Stimulated activated CD4-positive, alpha-beta T cell treated with anti-CD3 and anti-CD28 coated beads, Interleukin-12 subunit alpha, Interleukin-12 subunit beta, amount 100 ng/mL, for 48 hours (primary cell): Measurements from ENCODE around the gene METTL24.
"Not testable (repeated sequence)": the region's sequence is repeated elsewhere in the genome, so short reads cannot be mapped to it uniquely, and the experiment has no call there.

Source experiments
- DNase-seq, 3 donors: peaks; one replicate each; pipeline ENCODE4 v3.0.0-alpha.2; 2020; ENCODE audit warnings: low read depth in 2 of 3, low spot score in 1 of 3

The METTL24 gene

GRCh38 chr6:110317189-110317588, 41.0 kb downstream of the METTL24 start:
- no peak for DNase-seq

- no peak for DNase-seq
These were observed 42.2 kb downstream of the METTL24 start for GRCh38 chr6:110315869-110316398.

GRCh38 chr6:110315207-110315868, 42.8 kb downstream of the METTL24 start:
- DNase-seq: no peak

- no peak for DNase-seq
These were observed 47.2 kb downstream of the METTL24 start for GRCh38 chr6:110310861-110311446.

DNA sequence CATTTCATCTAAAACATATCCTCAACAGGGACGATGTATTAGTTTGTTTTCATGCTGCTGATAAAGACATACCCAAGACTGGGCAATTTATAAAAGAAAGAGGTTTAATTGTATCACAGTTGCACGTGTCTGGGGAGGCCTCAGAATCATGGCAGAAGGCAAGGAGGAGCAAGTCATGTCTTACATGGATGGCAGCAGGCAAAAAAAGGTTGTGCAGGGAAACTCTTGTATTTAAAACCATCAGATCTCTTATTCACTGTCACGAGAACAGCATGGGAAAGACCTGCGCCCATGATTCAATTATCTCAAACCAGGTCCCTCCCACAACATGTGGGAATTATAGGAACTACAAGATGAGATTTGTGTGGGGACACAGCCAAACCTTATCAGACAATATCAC, 48.7 kb downstream of the METTL24 start:
- DNase-seq: not testable (repeated sequence)

- DNase-seq: no peak
These were observed 50.8 kb downstream of the METTL24 start for GRCh38 chr6:110307368-110307767.

DNA sequence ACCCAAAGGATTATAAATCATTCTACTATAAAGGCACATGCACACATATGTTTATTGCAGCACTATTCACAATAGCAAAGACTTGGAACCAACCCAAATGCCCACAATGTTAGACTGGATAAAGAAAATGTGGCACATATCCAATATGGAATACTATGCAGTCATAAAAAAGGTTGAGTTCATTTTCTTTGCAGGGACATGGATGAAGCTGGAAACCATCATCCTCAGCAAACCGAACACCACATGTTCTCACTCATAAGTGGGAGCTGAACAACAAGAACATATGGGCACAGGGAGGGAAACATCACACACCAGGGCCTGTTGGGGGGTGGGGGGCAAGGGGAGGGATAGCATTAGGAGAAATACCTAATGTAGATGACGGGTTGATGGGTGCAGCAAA, 52.3 kb downstream of the METTL24 start:
- not testable (repeated sequence) for DNase-seq

GRCh38 chr6:110303692-110304091, 54.5 kb downstream of the METTL24 start:
- not testable (repeated sequence) for DNase-seq

DNA sequence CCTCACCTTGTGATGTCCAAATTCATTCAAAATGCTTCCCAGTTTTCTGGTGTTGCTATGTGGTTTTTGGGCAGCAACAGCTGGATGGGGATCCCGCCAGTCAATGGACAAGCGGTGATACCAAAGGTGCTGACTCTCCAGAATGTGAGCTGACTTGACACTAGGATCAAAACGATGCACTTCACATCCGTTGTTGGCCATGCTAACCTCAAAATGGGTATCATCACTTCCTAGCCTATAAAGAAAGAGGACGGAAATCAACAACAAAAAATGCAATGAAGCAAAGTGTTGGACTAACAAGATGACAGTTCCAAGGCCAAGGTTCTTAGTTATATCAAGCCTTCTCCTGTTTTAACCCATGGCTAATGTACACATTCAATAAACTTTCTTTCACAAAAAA, 59.2 kb downstream of the METTL24 start:
- DNase-seq: no peak

DNA sequence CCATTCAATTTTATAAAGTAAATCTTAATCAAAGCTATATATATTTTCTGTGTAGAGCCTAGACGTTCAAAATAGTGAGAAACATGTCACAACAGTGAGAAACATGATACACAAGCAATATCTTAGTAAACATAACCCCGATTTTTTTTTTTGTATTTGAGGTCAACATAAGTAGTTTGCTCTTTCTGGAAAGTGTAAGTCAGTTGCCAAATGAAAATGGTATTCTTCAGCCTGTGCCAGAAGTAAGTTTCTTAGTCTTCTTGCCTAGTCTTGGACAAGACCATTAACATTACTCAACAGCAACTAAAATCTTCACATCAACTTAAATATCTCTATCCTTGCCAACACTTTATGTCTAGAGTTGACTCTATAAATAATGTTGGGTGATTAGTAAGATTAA, 59.7 kb downstream of the METTL24 start:
- no peak for DNase-seq

GRCh38 chr6:110296241-110297025, 61.7 kb downstream of the METTL24 start:
- DNase-seq: no peak

- DNase-seq: no peak
These were observed 62.5 kb downstream of the METTL24 start for GRCh38 chr6:110295451-110296165.

DNA sequence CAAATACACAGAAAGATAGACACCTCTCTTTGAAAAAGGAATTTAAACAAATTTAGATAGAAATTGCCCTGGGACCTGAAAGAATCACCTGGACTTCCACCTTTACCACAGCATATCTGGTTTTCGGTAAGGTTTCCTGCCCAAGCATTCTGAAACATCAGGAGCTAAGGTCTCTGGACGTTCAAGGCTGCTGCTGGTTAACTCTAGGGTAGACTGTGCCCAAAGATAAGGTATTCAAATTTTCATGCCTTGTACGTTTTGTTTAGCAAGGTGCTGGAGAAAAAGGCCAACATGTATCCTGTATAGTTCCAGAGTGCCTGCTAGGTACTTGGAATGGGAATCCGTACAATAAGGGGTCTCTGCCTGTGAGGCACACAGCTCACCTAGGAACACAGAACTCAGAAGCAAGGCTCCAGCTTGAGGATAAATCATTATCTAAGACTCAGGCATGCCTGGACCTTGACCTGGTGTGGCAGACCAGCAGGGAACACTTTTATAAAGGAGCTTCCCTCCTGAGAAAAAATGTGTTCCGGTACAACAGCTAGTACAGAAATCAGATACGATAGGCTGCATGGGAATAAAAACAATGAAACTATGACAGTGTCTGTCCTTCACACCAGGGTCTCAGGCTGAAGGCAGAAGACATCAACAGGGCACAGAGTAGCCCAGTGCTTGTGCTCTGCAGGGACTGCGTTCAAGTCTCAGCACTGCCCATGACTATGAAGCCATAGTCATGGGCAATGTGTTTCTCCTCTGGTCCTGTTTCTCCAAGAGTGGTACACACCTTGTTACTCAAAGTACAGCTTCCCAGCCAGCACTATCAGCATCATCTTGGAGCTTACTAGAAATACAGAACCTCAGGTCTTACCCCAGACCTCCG, 70.4 kb downstream of the METTL24 start:
- no peak for DNase-seq

DNA sequence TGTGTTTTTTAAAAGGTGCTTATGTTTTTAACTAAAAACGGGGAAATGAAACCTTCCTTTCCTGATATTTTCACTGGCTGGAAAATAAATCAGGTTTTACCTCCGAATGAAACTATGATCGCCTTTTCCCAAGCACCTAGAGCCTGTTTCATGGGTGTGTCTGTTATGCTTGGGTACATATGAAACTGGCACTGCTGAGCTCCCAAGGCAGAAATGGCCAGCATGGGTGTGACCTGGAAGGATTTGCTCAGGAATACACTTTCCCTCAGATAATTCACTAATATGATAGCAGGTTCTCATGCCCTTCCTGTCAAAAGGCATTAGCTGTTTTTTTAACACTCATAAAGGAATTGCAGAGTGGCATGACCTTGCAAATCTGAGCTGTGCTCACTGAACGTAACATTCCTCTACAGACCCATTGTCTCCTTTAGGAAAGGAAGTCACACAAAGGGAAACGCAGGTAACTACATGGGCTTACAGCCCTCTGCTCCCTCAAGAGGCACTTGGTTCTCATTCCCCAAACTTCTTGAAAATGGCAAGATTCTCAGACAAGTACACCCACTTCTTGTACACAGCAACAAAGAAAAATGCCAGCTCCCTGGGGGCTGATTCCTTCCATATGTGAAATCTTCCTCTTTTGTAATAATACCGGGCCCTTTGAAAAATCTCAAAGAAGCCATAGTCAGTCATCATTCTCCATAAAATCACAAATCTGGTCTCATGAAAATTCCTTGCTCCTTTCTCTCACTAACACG, 72.7 kb downstream of the METTL24 start:
- DNase-seq: no peak

- no peak for DNase-seq
These were observed 73.3 kb downstream of the METTL24 start for GRCh38 chr6:110284855-110285254.

DNA sequence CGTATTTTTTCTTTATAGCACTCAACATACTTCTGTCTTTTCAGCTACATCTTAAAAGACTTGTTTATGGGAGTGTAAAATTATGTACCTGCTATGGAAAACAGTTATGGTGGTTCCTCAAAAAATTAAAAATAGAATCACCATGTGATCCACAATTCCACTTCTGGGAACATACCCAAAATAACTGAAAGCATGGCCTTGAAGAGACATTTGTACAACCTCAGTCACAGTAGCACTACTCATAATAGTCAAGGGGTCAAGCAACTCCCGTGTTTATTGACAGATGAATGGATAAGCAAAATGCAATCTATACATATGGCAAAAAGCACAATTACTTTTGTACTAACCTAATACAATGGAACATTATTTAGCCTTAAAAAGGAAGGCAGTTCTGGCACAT, 74.5 kb downstream of the METTL24 start:
- no peak for DNase-seq

- DNase-seq: no peak
These were observed 75.7 kb downstream of the METTL24 start for GRCh38 chr6:110282412-110282811.

DNA sequence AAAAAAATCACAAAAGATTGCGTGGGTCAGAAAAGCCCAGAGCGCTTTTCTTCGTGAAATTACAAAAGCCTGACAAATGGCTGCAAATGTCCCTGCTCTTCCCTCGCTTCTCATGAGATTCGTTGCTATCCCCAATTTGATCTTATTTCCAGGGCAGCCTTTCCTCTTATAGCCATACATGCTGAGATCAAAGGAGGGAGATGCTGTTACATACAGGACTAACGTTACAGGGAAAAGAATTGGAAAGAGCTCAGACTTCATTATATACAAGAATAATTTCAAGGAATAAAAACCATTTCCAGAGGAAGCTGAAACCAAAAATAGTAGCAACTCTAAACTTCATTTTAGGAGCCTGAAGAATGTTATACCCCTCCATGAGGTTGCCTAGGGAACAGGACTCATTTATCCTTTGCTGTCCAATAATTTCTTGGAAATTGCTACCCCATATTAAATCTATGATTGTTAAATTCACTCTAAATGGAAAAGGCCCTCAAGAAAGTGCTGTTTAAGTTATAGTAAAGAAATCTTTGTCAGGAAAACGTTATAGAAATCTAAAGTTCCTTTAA, 81.0 kb downstream of the METTL24 start:
- DNase-seq: no peak

- DNase-seq: not testable (repeated sequence)
These were observed 85.4 kb downstream of the METTL24 start for GRCh38 chr6:110272781-110273180.

DNA sequence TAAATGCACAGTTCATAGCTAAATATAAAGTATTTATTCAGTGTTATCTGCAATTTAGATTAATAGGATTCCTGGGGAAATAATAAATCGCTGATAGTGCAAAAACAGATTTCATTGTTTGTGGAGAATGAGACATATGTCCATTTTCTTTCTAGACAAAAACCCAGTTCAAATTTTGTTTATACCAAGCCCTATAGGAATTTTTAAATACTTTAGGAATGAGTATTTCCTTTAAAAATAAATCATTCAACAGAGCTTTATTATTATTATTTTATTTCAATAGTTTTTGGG, 86.5 kb downstream of the METTL24 start:
- DNase-seq: no peak
